Astrocyte (in vitro differentiated cells and primary cell): ENCODE results near the gene CDH13. TPM values are rescaled to one million over a fixed set of nuclear protein-coding genes. Genes with fewer than 3 reads are reported as not detected.

Source experiments
- DNase-seq: peaks from one replicate; pipeline ENCODE4 v3.0.0-alpha.2; 2010; ENCODE audit warnings: low read depth
- FAIRE-seq: peaks from 2 replicates; lab custom pipeline; 2011; peaks lifted over from hg19 to GRCh38; lab: Jason Lieb, UNC
- H2AFZ ChIP-seq: 2 replicates; pipeline ENCODE4 v1.6.0; 2012; ENCODE audit warnings: low read depth, low read length, inconsistent platforms
- H3K27ac ChIP-seq: 2 replicates; pipeline ENCODE4 v1.5.1; 2011; ENCODE audit warnings: low read depth, low read length, inconsistent platforms
- H3K27me3 ChIP-seq: 2 replicates; pipeline ENCODE4 v1.6.0; 2011; ENCODE audit warnings: low read length, inconsistent platforms; ENCODE audit not compliant: insufficient read depth
- H3K36me3 ChIP-seq: 2 replicates; pipeline ENCODE4 v1.5.1; 2011; ENCODE audit warnings: low read length, inconsistent platforms; ENCODE audit not compliant: insufficient read depth
- H3K4me1 ChIP-seq: 2 replicates; pipeline ENCODE4 v1.5.1; 2011; ENCODE audit warnings: low read length, inconsistent platforms; ENCODE audit not compliant: insufficient read depth
- H3K4me2 ChIP-seq: 2 replicates; pipeline ENCODE4 v1.6.0; 2012; ENCODE audit warnings: low read length, inconsistent platforms
- H3K4me3 ChIP-seq: 2 replicates; pipeline ENCODE4 v1.5.1; 2011; ENCODE audit warnings: low read depth, mild to moderate bottlenecking, low read length, inconsistent platforms; ENCODE audit not compliant: insufficient read depth
- H3K79me2 ChIP-seq: 2 replicates; pipeline ENCODE4 v1.6.0; 2012; ENCODE audit warnings: mild to moderate bottlenecking, low read length, inconsistent platforms; ENCODE audit not compliant: insufficient read depth
- H3K9ac ChIP-seq: 2 replicates; pipeline ENCODE4 v1.6.0; 2012; ENCODE audit warnings: mild to moderate bottlenecking, low read length, inconsistent platforms
- H3K9me3 ChIP-seq: 2 replicates; pipeline ENCODE4 v1.5.1; 2012; ENCODE audit warnings: low read depth, mild to moderate bottlenecking, low read length, inconsistent platforms; ENCODE audit not compliant: insufficient read depth
- H4K20me1 ChIP-seq: 2 replicates; pipeline ENCODE4 v1.6.0; 2012; ENCODE audit warnings: low read length, inconsistent platforms; ENCODE audit not compliant: insufficient read depth
- H3K27ac Mint-ChIP-seq: one replicate; pipeline ENCODE4 v1.8.0; 2021; ENCODE audit warnings: mild to moderate bottlenecking, mixed read lengths; ENCODE audit not compliant: unreplicated experiment
- H3K27me3 Mint-ChIP-seq: one replicate; pipeline ENCODE4 v1.8.0; 2021; ENCODE audit warnings: low read depth, mixed read lengths; ENCODE audit not compliant: unreplicated experiment
- H3K36me3 Mint-ChIP-seq: one replicate; pipeline ENCODE4 v1.8.0; 2021; ENCODE audit warnings: low read depth, mixed read lengths; ENCODE audit not compliant: unreplicated experiment
- H3K4me1 Mint-ChIP-seq: one replicate; pipeline ENCODE4 v1.8.0; 2021; ENCODE audit warnings: low read depth, mixed read lengths; ENCODE audit not compliant: unreplicated experiment
- H3K4me3 Mint-ChIP-seq: one replicate; pipeline ENCODE4 v1.8.0; 2021; ENCODE audit warnings: mild to moderate bottlenecking, moderate library complexity, mixed read lengths; ENCODE audit not compliant: unreplicated experiment
- H3K9me3 Mint-ChIP-seq: one replicate; pipeline ENCODE4 v1.8.0; 2021; ENCODE audit warnings: mild to moderate bottlenecking, mixed read lengths; ENCODE audit not compliant: unreplicated experiment
- EZH2 ChIP-seq: IDR thresholded peaks from 2 replicates; pipeline ENCODE4 v1.6.1; 2012; ENCODE audit warnings: mild to moderate bottlenecking, low read length, inconsistent platforms; ENCODE audit not compliant: insufficient read depth
- total RNA-seq: library from RNA; stranded (reverse); gene quantifications from 2 replicates; pipeline ENCODE4 v1.2.1, GENCODE V29; 2021
- TF ChIP-seq, protein P1 (sequence below): IDR thresholded peaks from 2 replicates; pipeline ENCODE4 v1.5.1; 2011; ENCODE audit warnings: low read depth, mild to moderate bottlenecking, inconsistent platforms, low read length, moderate library complexity; ENCODE audit not compliant: insufficient read depth

Gene CDH13
- total RNA-seq, 1 donor from 2014 or later = 41.7 TPM

DNA sequence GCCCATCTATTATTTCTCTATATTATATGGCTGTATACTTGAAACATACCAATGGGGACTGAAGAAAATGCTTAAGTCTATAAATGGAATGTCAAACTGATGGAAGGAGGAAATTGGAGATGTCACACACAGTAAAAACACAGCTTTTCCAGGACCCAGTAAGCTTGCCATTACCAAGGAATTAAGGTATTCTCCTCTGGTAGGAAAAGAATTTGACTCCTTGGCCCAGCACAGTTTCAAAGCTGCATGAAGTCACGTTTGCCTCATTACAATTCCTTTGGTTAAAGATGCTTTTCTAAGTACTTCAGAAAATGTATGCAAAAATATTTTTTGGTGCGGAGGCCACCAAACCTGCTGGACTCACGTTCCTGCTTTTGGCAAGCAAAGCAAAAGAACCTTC is 48.5 kb downstream of the CDH13 start:
- no peaks in the 10 kb centered on the region for H3K9me3 Mint-ChIP-seq
- Histone ChIP-seq H2AFZ (no peak overlapping the region), H3K4me1 (peaks cover 10% of the 10 kb centered on the region), H3K9me3 (no peaks in the 10 kb centered on the region), H3K27ac (peak overlapping the region; percentile 53), H3K4me2 (peak overlapping the region; percentile 17), H3K36me3 (no peaks in the 10 kb centered on the region), H4K20me1 (peaks cover 7% of the 10 kb centered on the region), H3K4me3 (no peak overlapping the region), H3K79me2 (peaks cover 34% of the 10 kb centered on the region), H3K9ac (no peak overlapping the region), H3K27me3 (no peaks in the 10 kb centered on the region)
- TF ChIP-seq, protein P1, sequence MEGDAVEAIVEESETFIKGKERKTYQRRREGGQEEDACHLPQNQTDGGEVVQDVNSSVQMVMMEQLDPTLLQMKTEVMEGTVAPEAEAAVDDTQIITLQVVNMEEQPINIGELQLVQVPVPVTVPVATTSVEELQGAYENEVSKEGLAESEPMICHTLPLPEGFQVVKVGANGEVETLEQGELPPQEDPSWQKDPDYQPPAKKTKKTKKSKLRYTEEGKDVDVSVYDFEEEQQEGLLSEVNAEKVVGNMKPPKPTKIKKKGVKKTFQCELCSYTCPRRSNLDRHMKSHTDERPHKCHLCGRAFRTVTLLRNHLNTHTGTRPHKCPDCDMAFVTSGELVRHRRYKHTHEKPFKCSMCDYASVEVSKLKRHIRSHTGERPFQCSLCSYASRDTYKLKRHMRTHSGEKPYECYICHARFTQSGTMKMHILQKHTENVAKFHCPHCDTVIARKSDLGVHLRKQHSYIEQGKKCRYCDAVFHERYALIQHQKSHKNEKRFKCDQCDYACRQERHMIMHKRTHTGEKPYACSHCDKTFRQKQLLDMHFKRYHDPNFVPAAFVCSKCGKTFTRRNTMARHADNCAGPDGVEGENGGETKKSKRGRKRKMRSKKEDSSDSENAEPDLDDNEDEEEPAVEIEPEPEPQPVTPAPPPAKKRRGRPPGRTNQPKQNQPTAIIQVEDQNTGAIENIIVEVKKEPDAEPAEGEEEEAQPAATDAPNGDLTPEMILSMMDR = no peak
- TF ChIP-seq EZH2 = no peak
- no peak for FAIRE-seq
- H3K27me3 Mint-ChIP-seq = peaks cover 2% of the 10 kb centered on the region
- no peak overlapping the region for H3K4me3 Mint-ChIP-seq
- no peak overlapping the region for H3K27ac Mint-ChIP-seq
- DNase-seq = peak; percentile 67
- no peaks in the 10 kb centered on the region for H3K36me3 Mint-ChIP-seq
- H3K4me1 Mint-ChIP-seq = peaks cover 2% of the 10 kb centered on the region

DNA sequence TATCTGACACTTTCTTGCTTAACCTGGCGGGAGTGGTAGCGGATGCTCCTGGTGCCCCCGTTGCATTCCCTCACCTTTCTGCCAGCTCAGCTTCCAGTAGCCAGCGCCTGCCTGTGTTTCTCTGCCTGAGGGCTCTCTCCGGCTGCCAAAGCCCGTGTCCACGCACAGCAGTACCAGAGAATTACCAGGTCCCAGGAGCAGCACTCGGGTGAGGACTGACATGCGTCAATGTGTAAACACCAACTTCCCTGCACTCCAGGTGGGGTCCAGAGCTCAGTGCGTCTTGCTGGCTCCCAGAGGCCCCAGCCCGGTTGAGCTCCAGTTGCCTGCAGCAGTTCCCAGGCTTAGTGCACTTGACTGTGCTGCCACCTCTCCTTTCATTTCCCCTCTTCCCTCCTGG is 54.8 kb downstream of the CDH13 start:
- no peak overlapping the region for H3K9ac ChIP-seq
- no peak overlapping the region for H3K27ac ChIP-seq
- DNase-seq (no peak), FAIRE-seq (no peak)
- no peaks in the 10 kb centered on the region for H3K4me1 ChIP-seq
- no peak overlapping the region for H3K27ac Mint-ChIP-seq
- no peaks in the 10 kb centered on the region for H3K36me3 Mint-ChIP-seq
- H3K9me3 ChIP-seq = no peaks in the 10 kb centered on the region
- H2AFZ ChIP-seq = no peak overlapping the region
- H3K9me3 Mint-ChIP-seq = peaks cover 2% of the 10 kb centered on the region
- no peak overlapping the region for H3K4me2 ChIP-seq
- peaks cover 15% of the 10 kb centered on the region for H3K79me2 ChIP-seq
- H3K27me3 Mint-ChIP-seq = peaks cover 2% of the 10 kb centered on the region
- peaks cover 7% of the 10 kb centered on the region for H4K20me1 ChIP-seq
- no peaks in the 10 kb centered on the region for H3K27me3 ChIP-seq
- H3K36me3 ChIP-seq = no peaks in the 10 kb centered on the region
- no peak overlapping the region for H3K4me3 Mint-ChIP-seq
- H3K4me3 ChIP-seq = no peak overlapping the region
- no peaks in the 10 kb centered on the region for H3K4me1 Mint-ChIP-seq
- TF ChIP-seq, protein P1 = no peak
- TF ChIP-seq EZH2 = no peak

- H4K20me1 ChIP-seq = peaks cover 7% of the 10 kb centered on the region
- H3K9ac ChIP-seq = no peak overlapping the region
- TF ChIP-seq EZH2 = no peak
- TF ChIP-seq, protein P1 = no peak
- no peak overlapping the region for H2AFZ ChIP-seq
- Mint-ChIP-seq H3K27me3 (peaks cover 2% of the 10 kb centered on the region), H3K4me3 (no peak overlapping the region), H3K9me3 (peaks cover 4% of the 10 kb centered on the region), H3K36me3 (no peaks in the 10 kb centered on the region), H3K27ac (no peak overlapping the region), H3K4me1 (no peaks in the 10 kb centered on the region)
- H3K27ac ChIP-seq = no peak overlapping the region
- H3K79me2 ChIP-seq = peaks cover 13% of the 10 kb centered on the region
- DNase-seq = no peak
- H3K4me3 ChIP-seq = no peak overlapping the region
- FAIRE-seq = no peak
- no peak overlapping the region for H3K4me2 ChIP-seq
- no peaks in the 10 kb centered on the region for H3K4me1 ChIP-seq
- no peaks in the 10 kb centered on the region for H3K9me3 ChIP-seq
- H3K27me3 ChIP-seq = no peaks in the 10 kb centered on the region
- H3K36me3 ChIP-seq = no peaks in the 10 kb centered on the region
Measured at GRCh38 chr16:82682767-82683166, 56.0 kb downstream of the CDH13 start.
